Activated CD8-positive, alpha-beta memory T cell treated with anti-CD3 and anti-CD28 coated beads, Interleukin-2, amount 50 U/mL, for 24 hours (primary cell): ENCODE measurements around the gene MTCL3.
"Not testable (repeated sequence)": the region's sequence is repeated elsewhere in the genome, so short reads cannot be mapped to it uniquely, and the experiment has no call there.

ENCODE experiments used
- DNase-seq: peaks from one replicate; pipeline ENCODE4 v3.0.0-alpha.2; 2020; ENCODE audit errors: extremely low read depth

Gene MTCL3

DNA sequence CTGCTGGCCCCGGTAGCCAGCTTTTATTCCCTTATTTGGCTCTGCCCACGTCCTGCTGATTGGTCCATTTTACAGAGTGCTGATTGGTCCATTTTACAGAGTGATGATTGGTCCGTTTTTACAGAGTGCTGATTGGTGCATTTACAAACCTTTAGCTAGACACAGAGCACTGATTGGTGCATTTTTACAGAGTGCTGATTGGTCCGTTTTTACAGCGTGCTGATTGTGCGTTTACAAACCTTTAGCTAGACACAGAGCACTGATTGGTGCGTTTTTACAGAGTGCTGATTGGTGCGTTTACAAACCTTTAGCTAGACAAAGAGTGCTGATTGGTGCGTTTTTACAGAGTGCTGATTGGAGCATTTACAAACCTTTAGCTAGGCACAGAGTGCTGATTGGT, 90.6 kb downstream of the MTCL3 start:
- DNase-seq, result not testable (repeated sequence)

DNA sequence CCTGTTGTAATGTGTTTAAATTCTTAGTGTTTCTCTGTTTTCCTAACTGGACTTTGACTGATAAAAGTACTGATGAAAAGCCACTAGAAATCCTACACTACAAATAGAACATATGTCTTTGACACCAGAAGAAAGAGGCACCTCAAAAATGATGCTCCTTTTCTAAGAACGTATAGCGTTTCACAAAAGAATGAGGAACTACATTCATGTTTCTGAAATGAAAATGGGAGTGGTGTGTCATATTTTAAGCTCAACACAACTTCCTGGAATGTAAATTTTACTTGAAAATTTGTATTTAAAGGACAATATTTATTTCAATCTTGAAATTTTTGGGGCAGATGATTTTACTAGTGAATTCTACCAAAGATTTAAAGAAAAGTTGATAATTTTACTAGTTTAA, 95.2 kb downstream of the MTCL3 start:
- DNase-seq, result no peak
